COLO668 (cell line): ENCODE data around the gene GTF3C5.
A peak's percentile ranks its signal among the peaks of the same experiment; 100 is the strongest.
"Not testable (repeated sequence)": the region's sequence is repeated elsewhere in the genome, so short reads cannot be mapped to it uniquely, and the experiment has no call there.

Experiments used
- DNase-seq: peaks from one replicate; lab custom pipeline; 2025; ENCODE audit not compliant: unreplicated experiment; lab: John Stamatoyannopoulos, UW

The GTF3C5 gene

DNA sequence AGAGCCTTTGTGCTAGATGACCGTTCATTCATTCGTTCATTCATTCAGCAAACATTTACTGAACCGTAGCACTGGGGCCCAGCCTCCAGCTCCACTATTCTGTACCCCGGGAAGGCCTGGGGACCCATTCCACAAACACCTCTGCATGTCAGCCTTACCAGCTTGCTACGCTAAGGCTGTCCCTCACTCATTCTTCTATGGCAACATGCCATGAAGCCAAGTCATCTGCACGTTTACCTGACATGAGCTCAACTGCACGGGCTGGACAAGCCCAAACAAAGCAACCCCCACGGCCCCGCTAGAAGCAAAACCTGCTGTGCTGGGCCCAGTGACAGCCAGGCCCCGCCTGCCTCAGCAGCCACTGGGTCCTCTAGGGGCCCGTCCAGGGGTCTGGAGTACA is 37.0 kb downstream of the GTF3C5 start:
- no peak for DNase-seq

DNA sequence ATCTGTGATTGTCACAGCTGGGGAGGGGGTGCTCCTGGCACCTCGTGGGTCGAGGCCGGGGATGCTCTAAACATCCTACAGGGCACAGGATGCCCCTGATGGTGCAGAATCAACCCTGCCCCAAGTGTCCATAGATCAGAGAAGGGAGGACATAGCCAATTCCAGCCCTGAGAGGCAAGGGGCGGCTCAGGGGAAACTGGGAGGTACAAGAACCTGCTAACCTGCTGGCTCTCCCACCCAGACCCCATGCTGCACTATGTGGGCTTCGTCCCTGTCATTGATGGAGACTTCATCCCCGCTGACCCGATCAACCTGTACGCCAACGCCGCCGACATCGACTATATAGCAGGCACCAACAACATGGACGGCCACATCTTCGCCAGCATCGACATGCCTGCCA is 37.6 kb downstream of the GTF3C5 start:
- not testable (repeated sequence) for DNase-seq

DNA sequence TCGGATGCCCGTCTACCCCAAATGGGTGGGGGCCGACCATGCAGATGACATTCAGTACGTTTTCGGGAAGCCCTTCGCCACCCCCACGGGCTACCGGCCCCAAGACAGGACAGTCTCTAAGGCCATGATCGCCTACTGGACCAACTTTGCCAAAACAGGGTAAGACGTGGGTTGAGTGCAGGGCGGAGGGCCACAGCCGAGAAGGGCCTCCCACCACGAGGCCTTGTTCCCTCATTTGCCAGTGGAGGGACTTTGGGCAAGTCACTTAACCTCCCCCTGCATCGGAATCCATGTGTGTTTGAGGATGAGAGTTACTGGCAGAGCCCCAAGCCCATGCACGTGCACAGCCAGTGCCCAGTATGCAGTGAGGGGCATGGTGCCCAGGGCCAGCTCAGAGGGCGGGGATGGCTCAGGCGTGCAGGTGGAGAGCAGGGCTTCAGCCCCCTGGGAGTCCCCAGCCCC is 39.7 kb downstream of the GTF3C5 start:
- not testable (repeated sequence) for DNase-seq

DNA sequence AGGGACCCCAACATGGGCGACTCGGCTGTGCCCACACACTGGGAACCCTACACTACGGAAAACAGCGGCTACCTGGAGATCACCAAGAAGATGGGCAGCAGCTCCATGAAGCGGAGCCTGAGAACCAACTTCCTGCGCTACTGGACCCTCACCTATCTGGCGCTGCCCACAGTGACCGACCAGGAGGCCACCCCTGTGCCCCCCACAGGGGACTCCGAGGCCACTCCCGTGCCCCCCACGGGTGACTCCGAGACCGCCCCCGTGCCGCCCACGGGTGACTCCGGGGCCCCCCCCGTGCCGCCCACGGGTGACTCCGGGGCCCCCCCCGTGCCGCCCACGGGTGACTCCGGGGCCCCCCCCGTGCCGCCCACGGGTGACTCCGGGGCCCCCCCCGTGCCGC is 40.2 kb downstream of the GTF3C5 start:
- DNase-seq = not testable (repeated sequence)

DNA sequence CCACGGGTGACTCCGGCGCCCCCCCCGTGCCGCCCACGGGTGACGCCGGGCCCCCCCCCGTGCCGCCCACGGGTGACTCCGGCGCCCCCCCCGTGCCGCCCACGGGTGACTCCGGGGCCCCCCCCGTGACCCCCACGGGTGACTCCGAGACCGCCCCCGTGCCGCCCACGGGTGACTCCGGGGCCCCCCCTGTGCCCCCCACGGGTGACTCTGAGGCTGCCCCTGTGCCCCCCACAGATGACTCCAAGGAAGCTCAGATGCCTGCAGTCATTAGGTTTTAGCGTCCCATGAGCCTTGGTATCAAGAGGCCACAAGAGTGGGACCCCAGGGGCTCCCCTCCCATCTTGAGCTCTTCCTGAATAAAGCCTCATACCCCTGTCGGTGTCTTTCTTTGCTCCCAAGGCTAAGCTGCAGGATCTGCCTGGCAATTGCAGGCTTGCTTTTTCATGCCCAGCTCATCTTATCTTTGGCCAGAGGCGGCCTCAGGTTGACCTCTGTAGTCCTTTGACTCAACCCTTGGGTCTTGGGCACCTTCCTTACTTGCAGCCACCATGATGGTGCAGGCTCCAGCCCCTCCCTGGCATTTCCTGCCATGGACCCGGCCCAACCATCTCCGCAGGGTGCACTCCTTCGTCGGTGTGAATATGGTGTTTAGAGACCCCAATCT is 40.8 kb downstream of the GTF3C5 start:
- no peak for DNase-seq

DNA sequence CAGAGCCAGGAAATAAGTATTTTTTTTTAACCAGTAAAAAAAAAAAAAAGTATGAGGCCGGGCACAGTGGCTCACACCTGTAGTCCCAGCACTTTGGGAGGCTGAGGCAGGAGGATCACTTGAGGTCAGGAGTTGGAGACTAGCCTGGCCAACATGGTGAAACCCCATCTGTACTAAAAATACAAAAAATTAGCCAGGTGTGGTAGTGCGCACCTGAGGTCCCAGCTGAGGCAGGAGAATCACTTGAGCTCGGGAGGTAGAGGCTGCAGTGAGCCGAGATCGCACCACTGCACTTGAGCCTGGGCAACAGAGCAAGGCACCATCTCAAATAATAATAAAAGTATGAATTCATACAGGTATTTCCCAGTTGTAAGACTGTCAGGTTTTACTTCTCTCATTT is 41.4 kb downstream of the GTF3C5 start:
- not testable (repeated sequence) for DNase-seq

DNA sequence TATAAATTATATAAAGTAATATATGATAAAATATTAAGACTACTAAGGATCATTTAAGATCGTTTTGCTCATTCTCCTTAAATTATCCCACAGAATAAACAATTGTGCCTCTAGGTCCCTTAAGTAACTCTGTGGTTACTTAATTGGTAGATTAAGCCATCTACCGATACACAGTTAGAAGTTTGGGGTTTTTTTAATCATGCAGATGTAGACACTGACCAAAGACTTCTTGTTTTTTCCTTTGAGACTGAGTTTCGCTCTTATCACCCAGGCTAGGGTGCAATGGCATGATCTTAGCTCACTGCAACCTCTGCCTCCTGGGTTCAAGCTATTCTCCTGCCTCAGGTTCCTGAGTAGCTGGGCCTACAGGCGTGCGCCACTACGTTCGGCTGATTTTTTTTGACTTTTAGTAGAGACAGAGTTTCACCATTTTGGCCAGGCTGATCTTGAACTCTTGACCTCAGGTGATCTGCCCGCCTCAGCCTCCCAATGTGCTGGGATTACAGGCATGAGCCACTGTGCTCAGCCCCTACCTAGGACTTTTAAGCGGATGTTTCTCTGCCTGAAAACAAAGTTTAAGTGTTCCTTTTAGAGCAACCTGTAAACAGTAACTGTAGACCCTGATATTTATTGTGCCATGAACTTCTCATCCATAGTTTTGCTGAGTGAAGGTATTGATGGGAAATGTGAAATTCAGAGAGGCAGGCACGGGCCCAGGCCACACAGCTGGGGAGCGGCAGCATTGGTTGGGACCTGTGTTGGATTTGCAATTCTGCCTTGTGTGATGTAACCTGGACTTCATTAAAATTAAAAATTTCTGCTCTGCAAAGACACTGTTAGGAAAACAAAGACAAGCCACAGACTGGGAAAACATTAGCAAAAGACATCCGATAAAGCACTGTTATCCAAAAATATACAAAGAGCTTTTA is 42.6 kb downstream of the GTF3C5 start:
- no peak for DNase-seq

DNA sequence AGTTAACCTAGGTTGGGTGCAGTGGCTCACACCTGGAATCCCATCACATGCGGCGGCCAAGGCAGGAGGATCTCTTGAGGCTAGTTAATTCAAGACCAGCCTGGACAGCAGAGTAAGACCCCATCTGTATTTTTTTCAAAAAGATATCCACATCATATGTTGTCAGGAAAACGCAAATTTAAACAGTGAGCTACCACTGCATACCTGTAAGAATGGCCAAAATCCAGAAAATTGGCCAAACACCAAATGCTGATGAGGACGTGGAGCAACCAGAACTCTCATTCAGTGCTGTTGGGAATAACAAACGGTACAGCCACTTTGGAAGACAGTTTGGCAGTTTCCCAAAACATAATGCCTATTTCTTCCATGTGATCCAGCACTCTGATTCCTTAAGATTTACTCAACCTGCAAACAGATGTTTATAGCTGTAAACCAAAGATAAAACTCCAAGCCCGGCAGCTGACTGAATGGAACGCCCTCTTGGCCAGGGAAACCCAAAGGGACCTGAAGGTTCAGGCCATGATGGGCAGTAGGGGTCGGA is 43.4 kb downstream of the GTF3C5 start:
- DNase-seq = no peak

DNA sequence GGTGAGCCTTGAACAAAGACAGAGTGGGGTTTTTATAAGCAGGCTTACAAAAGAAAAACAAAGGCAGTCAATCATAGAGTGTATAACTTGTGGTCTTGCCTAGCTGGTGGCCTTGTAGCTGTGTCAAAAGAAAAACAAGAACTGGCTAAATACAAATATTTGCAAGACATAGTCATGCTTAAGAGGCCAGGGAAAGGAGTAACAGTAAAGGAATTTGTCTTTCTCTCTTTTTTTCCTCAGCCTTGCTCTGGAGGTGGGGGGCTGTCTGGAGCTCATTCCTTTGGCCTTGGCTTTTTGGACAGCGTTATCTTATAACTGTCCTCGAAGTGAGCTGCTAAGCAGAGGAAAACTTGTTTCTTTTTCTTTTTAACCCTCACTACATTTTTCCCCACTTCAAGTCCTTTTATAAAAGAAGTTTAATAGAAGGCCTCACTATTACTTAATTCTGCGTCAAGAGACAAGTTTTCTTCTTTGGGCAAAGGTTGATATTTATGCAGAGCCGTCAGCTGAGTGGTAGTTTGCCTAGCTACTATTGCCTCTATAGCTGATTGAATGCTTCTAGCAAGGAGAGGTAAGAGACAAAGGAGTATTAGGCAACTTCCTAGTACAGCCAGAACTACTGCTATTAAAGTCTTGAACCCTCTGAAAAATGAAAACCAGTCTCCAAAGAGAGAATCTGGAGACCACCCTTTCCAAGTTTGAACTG is 45.3 kb downstream of the GTF3C5 start:
- no peak for DNase-seq

DNA sequence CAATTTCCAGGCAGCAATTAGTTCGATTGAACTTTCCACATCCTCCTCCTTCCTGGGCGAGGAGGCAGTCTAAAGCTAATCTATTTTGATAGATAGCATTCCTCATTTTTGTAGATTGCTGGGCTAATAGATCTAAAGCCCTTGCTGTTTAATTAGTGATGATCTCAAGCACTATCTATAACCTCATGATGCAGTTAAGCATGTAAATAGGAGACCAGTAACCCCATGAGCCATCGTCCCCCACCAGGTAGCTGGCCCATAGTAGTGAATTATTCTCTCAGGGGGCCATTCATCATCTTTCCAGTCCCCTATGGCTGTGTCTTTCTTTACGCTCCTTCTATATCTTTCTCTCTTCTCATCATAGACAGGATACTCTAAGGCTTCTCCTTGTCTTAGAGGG is 45.9 kb downstream of the GTF3C5 start:
- no peak for DNase-seq

DNA sequence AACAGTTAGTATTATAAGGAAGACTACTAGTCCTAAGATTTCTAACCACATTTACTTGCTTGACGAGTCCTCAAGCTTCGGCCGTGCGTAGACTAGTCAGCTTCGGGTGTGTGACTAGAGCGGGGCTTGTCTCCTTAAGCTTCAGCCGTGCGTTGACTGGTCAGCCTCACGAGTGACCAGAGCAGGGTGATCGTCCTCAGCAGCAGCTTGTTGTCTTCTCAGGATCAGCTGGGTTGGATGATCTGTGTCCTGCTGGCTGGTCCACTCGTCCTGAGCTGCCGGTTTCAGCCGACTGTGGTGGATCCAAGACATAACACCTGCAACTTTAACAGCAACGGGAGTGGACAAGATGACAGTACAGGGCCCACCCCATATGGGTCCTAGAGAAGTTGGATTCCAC is 47.7 kb downstream of the GTF3C5 start:
- no peak for DNase-seq

DNA sequence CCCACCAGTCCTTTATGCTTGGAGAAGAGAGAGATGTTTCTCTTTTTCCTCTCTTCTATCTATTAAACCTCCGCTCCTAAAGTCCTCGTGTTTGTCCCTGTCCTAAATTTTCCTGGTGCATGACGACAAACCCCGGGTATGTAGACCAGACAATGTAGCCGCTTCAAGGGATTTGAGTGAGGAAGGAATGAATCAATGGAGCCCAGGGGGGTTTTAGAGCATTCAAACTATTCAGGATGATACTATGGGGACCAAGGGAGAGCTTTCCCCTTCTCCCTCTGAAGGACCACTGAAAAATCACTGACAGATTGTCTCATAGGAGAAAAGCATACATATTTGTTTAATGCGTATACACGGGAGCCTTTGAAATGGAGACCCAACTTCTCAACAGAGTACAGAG is 49.4 kb downstream of the GTF3C5 start:
- DNase-seq = no peak

DNA sequence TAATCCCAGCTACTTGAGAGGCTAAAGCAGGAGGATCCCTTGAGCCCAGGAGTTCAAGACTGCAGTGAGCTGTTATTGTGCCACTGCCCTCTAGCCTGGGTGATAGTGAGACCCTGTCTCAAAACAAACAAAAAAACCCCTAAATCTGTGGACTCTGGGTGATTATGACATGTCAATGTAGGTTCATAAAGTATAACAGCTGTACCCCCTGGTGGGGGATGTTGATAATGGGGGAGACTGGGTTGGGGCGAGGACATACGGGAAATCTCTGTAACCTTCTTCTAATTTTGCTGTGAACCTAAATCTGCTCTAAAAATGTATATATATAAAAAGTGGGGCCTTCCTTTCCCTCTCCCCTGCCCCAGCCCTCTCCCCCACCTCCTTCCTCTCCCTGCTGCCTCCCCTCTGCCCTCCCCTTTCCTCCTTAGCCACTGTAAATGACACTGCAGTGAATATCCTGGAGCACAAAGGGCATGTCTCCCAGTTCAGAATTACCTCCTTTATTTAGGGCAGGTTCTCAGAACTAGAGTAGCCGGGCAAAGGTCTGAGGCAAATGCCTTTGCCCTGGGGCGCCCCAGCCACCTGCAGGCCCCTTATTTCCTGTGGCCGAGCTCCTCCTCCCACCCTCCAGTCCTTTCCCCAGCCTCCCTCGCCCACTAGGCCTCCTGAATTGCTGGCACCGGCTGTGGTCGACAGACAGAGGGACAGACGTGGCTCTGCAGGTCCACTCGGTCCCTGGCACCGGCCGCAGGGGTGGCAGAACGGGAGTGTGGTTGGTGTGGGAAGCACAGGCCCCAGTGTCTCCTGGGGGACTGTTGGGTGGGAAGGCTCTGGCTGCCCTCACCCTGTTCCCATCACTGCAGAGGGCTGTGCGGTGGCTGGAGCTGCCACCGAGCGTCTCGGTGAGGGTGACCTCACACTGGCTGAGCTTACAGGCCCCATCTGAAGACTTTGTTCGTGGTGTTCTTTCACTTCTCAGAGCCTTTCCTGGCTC is 50.3 kb downstream of the GTF3C5 start:
- DNase-seq = not testable (repeated sequence)

DNA sequence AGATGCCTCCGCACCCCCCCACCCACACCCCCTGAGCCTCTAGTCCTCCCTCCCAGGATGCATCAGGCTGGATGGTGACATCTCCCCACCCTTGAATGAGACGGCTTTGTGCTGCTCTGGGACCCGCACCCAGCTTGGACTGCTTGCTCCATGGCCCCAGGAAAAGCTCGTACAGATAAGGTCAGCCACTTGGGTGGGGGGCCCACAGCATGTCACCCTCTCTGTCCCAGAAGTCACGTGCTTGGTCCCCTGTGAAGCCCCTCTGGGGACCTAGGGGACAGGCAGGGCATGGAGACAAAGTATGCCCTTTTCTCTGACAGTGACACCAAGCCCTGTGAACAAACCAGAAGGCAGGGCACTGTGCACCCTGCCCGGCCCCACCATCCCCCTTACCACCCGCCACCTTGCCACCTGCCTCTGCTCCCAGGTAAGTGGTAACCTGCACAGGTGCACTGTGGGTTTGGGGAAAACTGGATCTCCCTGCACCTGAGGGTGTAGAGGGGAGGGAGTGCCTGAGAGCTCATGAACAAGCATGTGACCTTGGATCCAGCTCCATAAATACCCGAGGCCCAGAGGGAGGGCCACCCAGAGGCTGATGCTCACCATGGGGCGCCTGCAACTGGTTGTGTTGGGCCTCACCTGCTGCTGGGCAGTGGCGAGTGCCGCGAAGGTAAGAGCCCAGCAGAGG is 51.3 kb downstream of the GTF3C5 start:
- peak; percentile 12 for DNase-seq

DNA sequence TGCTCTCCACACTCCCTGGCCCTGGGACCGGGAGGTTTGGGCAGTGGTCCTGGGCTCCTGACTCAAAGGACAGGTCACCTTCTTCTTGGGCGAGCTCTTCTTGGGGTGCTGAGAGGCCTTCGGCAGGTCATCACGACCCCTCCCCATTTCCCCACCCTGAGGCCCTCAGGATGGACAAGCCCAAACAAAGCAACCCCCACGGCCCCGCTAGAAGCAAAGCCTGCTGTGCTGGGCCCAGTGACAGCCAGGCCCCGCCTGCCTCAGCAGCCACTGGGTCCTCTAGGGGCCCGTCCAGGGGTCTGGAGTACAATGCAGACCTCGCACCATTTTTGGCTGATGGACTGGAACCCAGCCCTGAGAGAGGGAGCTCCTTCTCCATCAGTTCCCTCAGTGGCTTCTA is 52.9 kb downstream of the GTF3C5 start:
- DNase-seq = not testable (repeated sequence)

DNA sequence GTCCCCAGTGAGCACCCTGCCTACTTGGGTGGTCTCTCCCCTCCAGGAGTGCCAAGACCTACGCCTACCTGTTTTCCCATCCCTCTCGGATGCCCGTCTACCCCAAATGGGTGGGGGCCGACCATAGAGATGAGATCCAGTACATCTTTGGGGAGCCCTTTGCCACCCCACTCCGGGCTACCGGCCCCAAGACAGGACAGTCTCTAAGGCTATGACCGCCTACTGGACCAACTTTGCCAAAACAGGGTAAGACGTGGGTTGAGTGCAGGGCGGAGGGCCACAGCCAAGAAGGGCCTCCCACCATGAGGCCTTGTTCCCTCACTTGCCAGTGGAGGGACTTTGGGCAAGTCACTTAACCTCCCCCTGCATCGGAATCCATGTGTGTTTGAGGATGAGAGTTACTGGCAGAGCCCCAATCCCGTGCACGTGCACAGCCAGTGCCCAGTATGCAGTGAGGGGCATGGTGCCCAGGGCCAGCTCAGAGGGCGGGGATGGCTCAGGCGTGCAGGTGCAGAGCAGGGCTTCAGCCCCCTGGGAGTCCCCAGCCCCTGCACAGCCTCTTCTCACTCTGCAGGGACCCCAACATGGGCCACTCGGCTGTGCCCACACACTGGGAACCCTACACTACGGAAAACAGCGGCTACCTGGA is 55.5 kb downstream of the GTF3C5 start:
- DNase-seq = not testable (repeated sequence)

DNA sequence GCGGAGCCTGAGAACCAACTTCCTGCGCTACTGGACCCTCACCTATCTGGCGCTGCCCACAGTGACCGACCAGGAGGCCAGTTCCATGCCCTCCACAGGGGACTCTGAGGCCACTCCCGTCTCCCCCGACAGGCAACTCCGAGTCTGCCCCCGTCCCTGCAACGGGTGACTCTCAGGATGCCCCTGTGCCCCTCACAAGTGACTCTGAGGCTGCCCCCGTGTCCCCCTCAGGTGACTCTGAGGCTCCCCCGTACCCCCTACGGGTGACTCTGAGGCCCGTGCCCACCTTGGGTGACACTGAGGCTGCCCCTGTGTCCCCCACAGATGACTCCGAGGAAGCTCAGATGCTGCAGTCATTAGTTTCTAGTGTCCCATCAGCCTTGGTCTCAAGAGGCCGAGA is 56.1 kb downstream of the GTF3C5 start:
- DNase-seq = no peak

DNA sequence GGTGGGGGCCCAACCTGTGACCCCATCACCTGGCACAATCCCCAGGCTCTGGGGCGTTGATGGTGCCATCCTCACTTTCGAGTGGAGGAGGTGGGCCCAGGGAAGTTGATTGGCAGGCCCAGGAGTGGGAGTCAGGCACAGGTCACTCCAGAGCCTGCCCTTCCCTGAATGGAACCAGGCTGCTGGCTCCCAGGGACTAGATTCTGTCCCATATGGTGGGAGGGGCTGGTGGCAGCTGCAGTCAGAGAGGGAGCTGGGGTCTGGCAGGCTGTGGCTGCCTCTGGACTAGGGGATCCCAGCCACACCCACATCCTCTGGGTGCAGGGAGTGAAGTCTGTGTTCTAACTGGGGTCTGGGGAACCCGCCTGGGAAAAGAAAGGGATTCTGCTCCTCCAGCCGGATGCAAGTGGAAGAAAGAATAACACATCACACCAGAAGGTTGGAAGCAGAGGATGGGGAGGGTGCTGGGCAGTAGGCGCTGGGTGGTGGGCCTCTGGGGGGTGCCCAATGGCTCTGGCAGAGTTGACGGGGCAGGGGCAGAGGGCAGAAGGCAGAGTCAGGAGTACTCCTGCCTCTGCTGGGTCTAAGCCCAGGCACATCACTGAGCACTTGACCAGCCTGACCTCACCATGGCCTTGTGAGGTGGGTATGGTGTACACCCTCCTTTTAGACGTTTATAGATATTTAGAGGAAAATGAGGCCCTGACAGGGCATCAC is 56.8 kb downstream of the GTF3C5 start:
- no peak for DNase-seq
